CD4-positive, alpha-beta T cell treated with Interleukin-12 subunit alpha and Interleukin-12 subunit beta, for 1 hour (primary cell): ENCODE measurements around the gene ATG5.
A peak's percentile ranks its signal among the peaks of the same experiment; 100 is the strongest.

Source experiments
- DNase-seq: peaks from one replicate; pipeline ENCODE4 v3.0.0-alpha.2; 2020

Gene ATG5

DNA sequence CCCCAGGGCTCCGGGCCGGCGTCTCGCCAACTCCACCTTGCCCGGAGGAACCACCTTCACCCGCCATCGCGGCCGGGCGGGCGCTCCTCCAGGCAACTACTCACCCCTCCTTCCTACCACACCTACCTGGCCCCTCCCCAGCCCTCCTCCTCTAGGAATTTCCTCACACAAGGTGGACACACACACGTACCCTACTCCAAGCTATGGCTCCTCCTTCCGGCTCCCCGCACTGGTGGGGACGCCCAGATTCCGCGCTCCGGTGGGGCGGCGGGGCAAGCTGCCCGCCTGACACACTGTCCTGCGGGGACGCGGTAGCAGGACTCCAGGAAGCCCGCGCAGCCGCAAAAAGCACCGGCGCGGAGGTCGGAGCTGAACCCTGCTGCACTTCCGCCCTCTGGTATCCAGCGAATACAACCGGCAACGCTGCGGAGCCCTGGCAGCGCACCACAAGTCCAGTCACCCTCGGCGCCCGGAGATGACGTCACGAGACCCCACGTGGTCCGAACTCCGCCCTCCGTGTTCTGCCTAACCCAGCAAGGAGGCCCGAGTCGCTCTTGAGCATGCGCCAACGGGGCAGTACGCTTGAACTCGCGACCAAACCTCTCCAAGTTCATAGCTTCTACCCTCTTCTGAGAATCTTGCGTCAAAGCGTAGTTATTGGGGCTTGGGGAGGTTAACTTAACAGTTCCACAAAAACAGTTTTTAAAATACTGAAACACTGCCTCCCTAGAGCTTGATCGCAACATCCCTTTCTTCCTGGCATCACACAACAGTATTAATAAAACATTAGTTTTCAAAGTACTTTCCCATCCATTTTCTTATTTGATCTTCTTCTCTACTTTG is at the start of gene ATG5:
TSS of gene ATG5 (minus strand) at position 425 of the 843 bp plus-strand sequence. CDS start 9,552 bp downstream, outside the sequence.
- DNase-seq: peak; percentile 100

- DNase-seq: no peak
Observed at GRCh38 chr6:106373502-106374239, 48.1 kb upstream of the ATG5 start.

- no peak for DNase-seq
Observed at GRCh38 chr6:106372838-106373501, 47.4 kb upstream of the ATG5 start.

GRCh38 chr6:106370639-106371038 is 45.1 kb upstream of the ATG5 start:
- DNase-seq: no peak

- no peak for DNase-seq
Observed at GRCh38 chr6:106369739-106370138, 44.2 kb upstream of the ATG5 start.

- no peak for DNase-seq
Observed at GRCh38 chr6:106363401-106364138, 38.0 kb upstream of the ATG5 start.

GRCh38 chr6:106360989-106361430 is 35.5 kb upstream of the ATG5 start:
- DNase-seq: peak; percentile 13

DNA sequence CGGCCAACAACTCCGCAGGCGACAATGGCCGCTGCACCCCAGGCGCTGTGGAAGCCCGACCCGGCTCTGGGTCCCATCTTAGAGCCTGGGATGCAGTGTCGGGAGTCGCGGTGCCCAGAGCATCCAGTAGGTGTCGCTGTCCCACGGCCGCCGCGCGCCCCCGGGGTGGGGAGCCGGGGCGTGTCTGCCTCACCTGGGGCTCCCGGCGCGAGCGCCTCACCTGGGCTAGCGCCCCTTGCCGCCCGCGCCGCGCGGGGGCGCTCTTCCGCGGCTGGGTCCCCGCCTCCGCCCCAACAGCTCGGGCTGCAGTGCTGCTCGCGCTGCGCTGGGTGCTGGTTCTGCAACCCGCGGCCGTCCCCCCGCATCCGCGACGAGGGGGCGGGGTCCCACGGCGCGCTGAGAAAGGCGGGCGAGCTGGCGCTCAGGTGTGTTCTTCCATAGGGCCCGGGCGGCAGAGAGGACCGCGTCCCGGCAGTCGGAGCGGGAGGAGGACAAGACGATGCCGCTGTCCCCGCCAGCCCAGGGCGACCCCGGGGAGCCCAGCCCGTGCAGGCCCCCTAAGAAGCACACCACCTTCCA is 34.9 kb upstream of the ATG5 start, which contains the start of gene CRYBG1:
TSS of gene CRYBG1 (plus strand) at position 308 of the 579 bp plus-strand sequence. CDS start at position 500, 192 bp downstream.
- peak; percentile 77 for DNase-seq

GRCh38 chr6:106359959-106360409 is 34.4 kb upstream of the ATG5 start:
- no peak for DNase-seq

DNA sequence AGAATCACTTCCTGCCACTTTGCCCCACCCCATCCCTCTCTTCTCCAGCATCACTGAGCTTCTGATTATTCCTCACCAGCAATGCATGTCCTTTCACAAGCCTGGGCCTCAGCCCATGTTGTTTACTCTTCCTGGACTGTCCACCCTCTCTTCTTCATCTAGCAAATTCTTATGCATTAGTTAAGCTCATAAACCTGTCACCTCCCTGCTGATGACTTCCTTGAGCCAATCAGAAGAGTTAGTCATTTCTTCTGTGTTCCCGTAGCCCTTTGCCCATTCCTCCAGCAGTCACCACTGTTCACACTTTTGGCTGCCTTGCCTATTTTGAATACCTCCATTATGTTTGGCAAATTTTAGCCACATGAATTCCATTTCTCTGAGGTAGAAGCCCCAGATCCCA is 30.8 kb upstream of the ATG5 start:
- no peak for DNase-seq

GRCh38 chr6:106347219-106347618 is 21.7 kb upstream of the ATG5 start:
- no peak for DNase-seq

DNA sequence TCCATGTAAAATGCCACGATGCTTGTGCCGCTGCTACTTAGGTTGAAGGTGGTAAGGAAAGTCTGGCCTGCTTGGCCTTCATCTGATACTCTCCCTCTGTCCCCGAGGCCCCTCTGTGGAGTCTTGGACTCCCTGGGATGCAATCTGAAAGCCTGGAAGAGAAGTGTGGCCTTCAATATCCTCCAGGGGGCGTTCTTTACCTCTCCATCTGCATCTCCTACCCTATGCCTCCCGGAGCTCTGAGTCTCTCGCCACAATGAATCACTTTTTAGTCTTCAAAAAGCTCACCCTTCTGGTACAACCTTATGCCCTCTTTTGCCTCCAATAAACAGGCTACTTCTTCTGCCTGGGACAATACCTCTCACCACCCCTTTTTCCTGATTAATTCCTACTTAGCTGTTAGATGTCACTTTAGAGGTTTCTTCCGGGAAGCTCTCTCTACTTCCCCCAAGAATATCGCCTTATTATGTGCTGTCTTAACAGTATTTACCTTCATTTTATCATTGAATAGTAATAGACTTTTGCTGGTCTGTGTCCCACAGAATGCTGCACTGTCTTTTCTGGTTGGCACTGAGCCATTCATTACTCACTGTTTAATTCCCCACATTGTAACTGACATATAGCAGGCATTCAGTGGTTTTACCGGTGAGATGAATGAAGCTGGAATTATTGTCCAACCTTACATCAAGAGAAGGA is 13.9 kb upstream of the ATG5 start:
- DNase-seq: peak; percentile 62

GRCh38 chr6:106334646-106335448 is 9.3 kb upstream of the ATG5 start:
- DNase-seq: peak; percentile 71

GRCh38 chr6:106324726-106325335 is 729 bp downstream of the ATG5 start:
- DNase-seq: no peak

DNA sequence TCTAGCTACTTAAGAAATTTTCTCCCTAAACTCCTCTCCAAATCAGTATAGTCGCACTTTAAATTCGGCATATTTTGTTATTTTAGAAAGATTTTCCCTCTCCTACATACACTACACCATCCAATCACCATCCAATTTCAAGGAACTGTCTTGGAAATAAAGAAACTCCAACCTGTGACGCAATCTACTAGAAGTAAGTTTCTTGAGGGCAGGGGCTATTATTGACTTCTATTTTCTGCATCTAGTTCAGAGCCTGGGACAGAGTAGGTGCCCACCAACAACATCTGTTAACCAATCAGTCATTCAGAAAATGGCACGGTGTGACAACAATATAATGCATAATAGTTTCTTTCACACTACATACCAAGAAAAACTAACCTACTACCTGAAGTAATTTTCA is 3.6 kb downstream of the ATG5 start:
- no peak for DNase-seq

GRCh38 chr6:106318851-106319250 is 6.7 kb downstream of the ATG5 start:
- DNase-seq: no peak

GRCh38 chr6:106318061-106318460 is 7.5 kb downstream of the ATG5 start:
- DNase-seq: no peak

DNA sequence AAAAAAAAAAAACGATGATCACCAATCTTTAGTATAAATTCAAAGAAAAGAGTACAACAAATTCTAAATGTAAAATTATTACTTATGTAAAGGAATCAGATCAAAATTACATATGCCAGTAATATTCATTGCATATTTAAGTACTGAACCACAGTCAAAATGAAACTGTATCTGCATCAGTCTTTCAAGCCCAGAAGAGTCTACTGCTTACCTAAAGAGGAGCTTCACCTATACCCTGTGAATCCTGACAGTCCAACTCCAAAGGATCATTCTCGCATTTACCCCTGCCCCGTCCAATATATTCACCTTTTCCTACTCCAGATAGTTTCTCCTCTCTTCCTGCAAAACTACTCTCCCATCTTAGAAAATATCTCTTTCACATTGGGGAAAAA is 9.2 kb downstream of the ATG5 start:
- no peak for DNase-seq

GRCh38 chr6:106315765-106316374 is 9.7 kb downstream of the ATG5 start:
- DNase-seq: no peak
